Spleen (tissue), 7 donors: Measurements from ENCODE around the gene ZNF275.

Source experiments
- POLR2A ChIP-seq, 3 donors: fragments of 450-650 bp; IDR thresholded peaks; one replicate each; pipeline ENCODE4 v1.5.1; 2017; ENCODE audit warnings: antibody characterized with exemption in 3 of 3, mild to moderate bottlenecking in 1 of 3
- POLR2AphosphoS5 ChIP-seq, 3 donors: sonication (generic); formaldehyde crosslinking; IDR thresholded peaks; one replicate each; pipeline ENCODE4 v1.5.1; 2017; ENCODE audit warnings: antibody characterized with exemption in 3 of 3
- TF ChIP-seq, protein P1 (sequence below), 11 experiments: fragments of 200-600 bp in 7 of 11; fragments of 450-650 bp in 4 of 11; sonication (generic) in 4 of 11; IDR thresholded peaks in 8 of 11; conservative IDR thresholded peaks in 3 of 11; 1 replicate in 7 of 11; 2 replicates in 4 of 11; pipeline versions ENCODE4 v1.4.0 to v1.8.0; 2016 to 2021; ENCODE audit warnings: antibody characterized with exemption in 11 of 11, inconsistent platforms in 4 of 11, mild to moderate bottlenecking in 1 of 11
- donor health status: DM: no; HTN: no; CAD: no; lungs with moderate emphysema.
- donor health status: DM: no; HTN: no; CAD: no.
- donor health status: DM: no; HTN: no; CAD: no.

GRCh38 chrX:153338836-153339235, 4.9 kb downstream of the ZNF275 start:
- TF ChIP-seq, protein P1, sequence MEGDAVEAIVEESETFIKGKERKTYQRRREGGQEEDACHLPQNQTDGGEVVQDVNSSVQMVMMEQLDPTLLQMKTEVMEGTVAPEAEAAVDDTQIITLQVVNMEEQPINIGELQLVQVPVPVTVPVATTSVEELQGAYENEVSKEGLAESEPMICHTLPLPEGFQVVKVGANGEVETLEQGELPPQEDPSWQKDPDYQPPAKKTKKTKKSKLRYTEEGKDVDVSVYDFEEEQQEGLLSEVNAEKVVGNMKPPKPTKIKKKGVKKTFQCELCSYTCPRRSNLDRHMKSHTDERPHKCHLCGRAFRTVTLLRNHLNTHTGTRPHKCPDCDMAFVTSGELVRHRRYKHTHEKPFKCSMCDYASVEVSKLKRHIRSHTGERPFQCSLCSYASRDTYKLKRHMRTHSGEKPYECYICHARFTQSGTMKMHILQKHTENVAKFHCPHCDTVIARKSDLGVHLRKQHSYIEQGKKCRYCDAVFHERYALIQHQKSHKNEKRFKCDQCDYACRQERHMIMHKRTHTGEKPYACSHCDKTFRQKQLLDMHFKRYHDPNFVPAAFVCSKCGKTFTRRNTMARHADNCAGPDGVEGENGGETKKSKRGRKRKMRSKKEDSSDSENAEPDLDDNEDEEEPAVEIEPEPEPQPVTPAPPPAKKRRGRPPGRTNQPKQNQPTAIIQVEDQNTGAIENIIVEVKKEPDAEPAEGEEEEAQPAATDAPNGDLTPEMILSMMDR (IDR thresholded peaks at IDR 0.05 in 8 of 11, conservative IDR thresholded peaks at IDR 0.05 in 3 of 11) = no peak
- TF ChIP-seq POLR2A (IDR thresholded peaks at IDR 0.05) = no peak
- TF ChIP-seq POLR2AphosphoS5 (IDR thresholded peaks at IDR 0.05) = no peak
